Activated naive CD4-positive, alpha-beta T cell treated with Interleukin-2 at 50 U/mL for 16 hours (primary cell): ENCODE measurements around the gene C11orf86.
"Not testable (repeated sequence)": the region's sequence is repeated elsewhere in the genome, so short reads cannot be mapped to it uniquely, and the experiment has no call there.

Source experiments
- DNase-seq: peaks from one replicate; pipeline ENCODE4 v3.0.0-alpha.2; 2020

Gene C11orf86

GRCh38 chr11:66974724-66975404 is at the start of gene C11orf86:
C11orf86 (plus strand) TSS chr11:66975304; CDS start chr11:66975363, 59 bp downstream.
- no peak for DNase-seq

- DNase-seq: no peak
Measured at GRCh38 chr11:66929753-66930152, 45.4 kb upstream of the C11orf86 start.

- DNase-seq: no peak
Measured at GRCh38 chr11:66932543-66932942, 42.6 kb upstream of the C11orf86 start.

GRCh38 chr11:66933531-66933930 is 41.6 kb upstream of the C11orf86 start:
- DNase-seq: no peak

GRCh38 chr11:66934950-66935779 is 39.9 kb upstream of the C11orf86 start:
- no peak for DNase-seq

GRCh38 chr11:66936311-66936711 is 38.8 kb upstream of the C11orf86 start:
- no peak for DNase-seq

GRCh38 chr11:66937193-66937733 is 37.8 kb upstream of the C11orf86 start:
- no peak for DNase-seq

GRCh38 chr11:66938582-66939135 is 36.4 kb upstream of the C11orf86 start:
- DNase-seq: no peak

- DNase-seq: peak; percentile 19
Measured at GRCh38 chr11:66950112-66950535, 25.0 kb upstream of the C11orf86 start.

GRCh38 chr11:66951135-66951534 is 24.0 kb upstream of the C11orf86 start:
- no peak for DNase-seq

GRCh38 chr11:66951927-66952337 is 23.2 kb upstream of the C11orf86 start:
- DNase-seq: no peak

- DNase-seq: no peak
Measured at GRCh38 chr11:66953081-66953833, 21.8 kb upstream of the C11orf86 start.

- no peak for DNase-seq
Measured at GRCh38 chr11:66956689-66957290, 18.3 kb upstream of the C11orf86 start.

- DNase-seq: no peak
Measured at GRCh38 chr11:66957971-66958231, 17.2 kb upstream of the C11orf86 start.

GRCh38 chr11:66958232-66958955 is 16.7 kb upstream of the C11orf86 start, which contains the start of gene PC:
PC (minus strand) TSS chr11:66958383; CDS start chr11:66872159, 86,224 bp downstream.
- DNase-seq: peak; percentile 98

GRCh38 chr11:66958956-66959274 is 16.2 kb upstream of the C11orf86 start:
- DNase-seq: no peak

GRCh38 chr11:66961691-66962213 is 13.4 kb upstream of the C11orf86 start:
- not testable (repeated sequence) for DNase-seq

- DNase-seq: no peak
Measured at GRCh38 chr11:66962247-66962646, 12.9 kb upstream of the C11orf86 start.

- no peak for DNase-seq
Measured at GRCh38 chr11:66962801-66963200, 12.3 kb upstream of the C11orf86 start.

- no peak for DNase-seq
Measured at GRCh38 chr11:66964495-66964894, 10.6 kb upstream of the C11orf86 start.

- no peak for DNase-seq
Measured at GRCh38 chr11:66966351-66966750, 8.8 kb upstream of the C11orf86 start.
